Measurements from ENCODE around the gene NUCB2.
"Not testable (repeated sequence)": the region's sequence is repeated elsewhere in the genome, so short reads cannot be mapped to it uniquely, and the experiment has no call there.

Gene NUCB2

GRCh38 chr11:17276236-17277023, at the start of gene NUCB2:
Gene NUCB2, plus strand, starts transcription at chr11:17276739. Its CDS starts 18,585 bp downstream, at chr11:17295324.
- DNase-seq (ENCODE audit: low read depth), result peak; percentile 94

DNA sequence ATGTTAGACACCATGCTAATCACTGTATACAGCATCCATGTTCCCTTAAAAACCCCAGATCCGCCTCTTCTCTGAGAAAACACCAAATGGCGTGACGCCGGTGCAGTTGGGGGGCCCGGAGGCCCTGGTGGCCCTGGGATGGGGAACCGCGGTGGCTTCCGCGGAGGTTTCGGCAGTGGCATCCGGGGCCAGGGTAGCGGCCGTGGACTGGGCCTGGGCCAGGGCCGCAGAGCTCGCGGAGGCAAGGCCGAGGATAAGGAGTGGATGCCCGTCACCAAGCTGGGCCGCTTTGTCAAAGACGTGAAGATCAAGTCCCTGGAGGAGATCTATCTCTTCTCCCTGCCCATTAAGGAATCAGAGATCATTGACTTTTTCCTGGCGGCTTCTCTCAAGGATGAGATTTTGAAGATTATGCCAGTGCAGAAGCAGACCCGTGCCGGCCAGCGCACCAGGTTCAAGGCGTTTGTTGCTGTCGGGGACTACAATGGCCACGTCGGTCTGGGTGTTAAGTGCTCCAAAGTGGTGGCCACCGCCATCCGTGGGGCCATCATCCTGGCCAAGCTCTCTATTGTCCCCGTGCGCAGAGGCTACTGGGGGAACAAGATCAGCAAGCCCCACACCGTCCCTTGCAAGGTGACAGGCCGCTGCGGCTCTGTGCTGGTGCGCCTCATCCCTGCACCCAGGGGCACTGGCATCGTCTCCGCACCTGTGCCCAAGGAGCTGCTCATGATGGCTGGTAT, 48.2 kb upstream of the NUCB2 start:
- DNase-seq (ENCODE audit: low read depth), result not testable (repeated sequence)

DNA sequence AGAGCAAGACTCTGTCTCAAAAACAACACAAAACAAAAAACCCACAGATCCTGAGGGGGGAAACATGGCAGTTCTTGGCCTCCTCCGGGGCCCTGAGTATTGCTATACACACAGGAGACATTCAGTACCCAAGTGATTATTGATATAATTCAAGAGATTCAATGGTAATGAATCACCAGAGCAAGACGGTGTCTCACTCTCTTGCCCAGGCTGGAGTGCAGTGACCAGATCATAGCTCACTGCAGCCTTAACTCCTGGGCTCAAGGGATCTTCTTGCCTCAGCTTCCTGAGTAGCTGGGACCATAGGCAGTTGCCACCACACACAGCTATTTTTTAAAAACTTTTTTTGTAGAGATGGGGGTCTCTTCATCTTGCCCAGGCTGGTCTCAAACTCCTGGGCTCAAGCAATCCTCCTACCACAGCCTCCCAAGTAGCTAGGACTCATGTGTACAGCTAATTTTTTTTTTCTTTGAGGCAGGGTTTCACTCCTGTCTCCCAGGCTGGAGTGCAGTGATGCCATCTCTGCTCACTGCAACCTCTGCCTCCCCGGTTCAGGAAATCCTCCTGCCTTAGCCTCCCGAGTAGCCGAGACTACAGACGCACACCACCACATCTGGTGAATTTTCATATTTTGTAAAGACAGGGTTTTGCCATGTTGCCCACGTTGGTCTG, 46.9 kb upstream of the NUCB2 start:
- DNase-seq (ENCODE audit: low read depth), result no peak

GRCh38 chr11:17230867-17231851, 45.4 kb upstream of the NUCB2 start:
- DNase-seq (ENCODE audit: low read depth), result peak; percentile 14

GRCh38 chr11:17233101-17233500, 43.4 kb upstream of the NUCB2 start:
- DNase-seq (ENCODE audit: low read depth), result no peak

DNA sequence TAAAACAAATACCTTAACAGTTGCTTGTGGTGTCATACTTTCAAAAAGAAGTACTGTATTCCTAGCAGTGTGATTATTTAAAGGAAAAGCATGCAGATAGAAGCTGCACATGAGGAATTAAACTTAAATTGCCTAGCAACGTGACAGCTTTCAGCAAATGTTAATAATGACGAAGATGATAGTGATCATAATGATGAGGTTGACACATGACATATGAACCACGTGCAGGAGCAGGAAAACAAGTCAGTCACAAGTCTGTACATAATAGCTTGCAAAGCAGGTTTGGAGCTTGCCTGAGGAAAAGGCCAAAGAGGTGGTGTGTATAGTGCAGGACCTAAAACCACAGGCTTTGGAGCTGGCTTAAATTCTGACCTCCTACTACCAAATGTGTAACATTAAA, 38.2 kb upstream of the NUCB2 start:
- no peak for DNase-seq (ENCODE audit: low read depth)

- not testable (repeated sequence) for DNase-seq (ENCODE audit: low read depth)
These were observed 36.6 kb upstream of the NUCB2 start for GRCh38 chr11:17239927-17240326.

DNA sequence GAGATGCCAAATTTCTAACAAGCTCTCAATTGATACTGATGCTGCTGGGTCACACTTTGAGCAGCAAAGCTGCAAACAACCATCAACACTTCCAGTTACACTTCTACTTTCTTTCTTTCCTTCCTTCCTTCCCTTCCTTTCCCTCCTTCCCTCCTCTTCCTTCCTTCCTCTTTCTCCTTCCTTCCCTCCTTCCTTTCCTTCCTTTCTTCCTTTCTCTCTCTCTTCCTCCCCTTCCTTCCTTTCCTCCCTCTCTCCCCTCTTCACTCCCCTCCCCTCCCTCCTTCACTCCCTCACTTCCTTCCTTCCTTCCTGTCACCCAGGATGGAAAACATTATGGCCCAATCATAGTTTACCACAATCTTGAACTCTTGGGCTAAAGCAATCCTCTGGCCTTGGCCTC, 35.8 kb upstream of the NUCB2 start:
- no peak for DNase-seq (ENCODE audit: low read depth)

DNA sequence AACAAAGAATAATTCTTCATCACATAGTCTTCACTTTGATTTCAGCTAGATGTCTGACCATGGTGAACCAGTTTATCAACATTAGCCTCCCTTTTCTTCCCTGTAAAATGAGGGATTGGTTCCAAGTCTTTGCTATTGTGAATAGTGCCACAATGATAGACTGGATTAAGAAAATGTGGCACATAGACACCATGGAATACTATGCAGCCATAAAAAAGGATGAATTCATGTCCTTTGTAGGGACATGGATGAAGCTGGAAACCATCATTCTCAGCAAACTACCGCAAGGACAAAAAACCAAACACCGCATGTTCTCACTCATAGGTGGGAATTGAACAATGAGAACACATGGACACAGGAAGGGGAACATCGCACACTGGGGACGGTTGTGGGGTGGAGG, 33.6 kb upstream of the NUCB2 start:
- not testable (repeated sequence) for DNase-seq (ENCODE audit: low read depth)

DNA sequence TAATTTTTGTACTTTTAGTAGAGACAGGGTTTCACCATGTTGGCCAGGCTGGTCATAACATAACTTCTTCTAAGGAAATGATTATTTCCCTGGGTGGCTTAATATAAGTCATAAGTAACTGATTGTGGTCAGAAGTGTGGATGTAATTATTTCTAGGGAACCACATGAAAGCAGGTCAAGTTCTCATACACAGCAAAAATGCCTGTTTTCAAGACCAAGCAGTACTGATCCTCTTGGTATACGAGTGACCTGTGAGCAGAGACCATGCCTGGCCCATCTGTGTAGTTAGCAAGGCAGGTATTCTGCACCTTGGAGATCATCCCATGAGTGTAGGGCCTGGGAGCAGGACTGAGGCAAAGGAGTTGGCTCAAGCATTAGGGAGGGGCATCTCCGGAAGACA, 32.5 kb upstream of the NUCB2 start:
- DNase-seq (ENCODE audit: low read depth), result no peak

GRCh38 chr11:17250561-17251350, 25.8 kb upstream of the NUCB2 start:
- no peak for DNase-seq (ENCODE audit: low read depth)

DNA sequence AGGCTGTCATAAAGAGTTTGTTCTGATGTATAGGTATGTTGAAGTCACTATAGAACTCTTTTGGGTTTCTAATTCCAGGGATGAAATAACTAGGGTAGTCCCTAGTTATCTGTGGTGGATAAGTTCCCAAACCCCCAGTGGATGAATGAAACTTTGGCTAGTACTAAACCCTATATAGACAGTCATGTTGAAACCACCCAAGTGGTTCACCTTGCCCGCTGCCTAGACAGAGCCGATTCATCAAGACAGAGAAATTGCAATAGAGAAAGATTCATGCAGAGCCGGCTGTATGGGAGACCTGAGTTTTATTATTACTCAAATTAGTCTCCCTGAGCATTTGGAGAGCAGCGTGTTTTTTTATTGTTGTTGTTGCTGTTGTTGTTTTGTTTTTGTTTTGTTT, 23.8 kb upstream of the NUCB2 start:
- DNase-seq (ENCODE audit: low read depth), result no peak

DNA sequence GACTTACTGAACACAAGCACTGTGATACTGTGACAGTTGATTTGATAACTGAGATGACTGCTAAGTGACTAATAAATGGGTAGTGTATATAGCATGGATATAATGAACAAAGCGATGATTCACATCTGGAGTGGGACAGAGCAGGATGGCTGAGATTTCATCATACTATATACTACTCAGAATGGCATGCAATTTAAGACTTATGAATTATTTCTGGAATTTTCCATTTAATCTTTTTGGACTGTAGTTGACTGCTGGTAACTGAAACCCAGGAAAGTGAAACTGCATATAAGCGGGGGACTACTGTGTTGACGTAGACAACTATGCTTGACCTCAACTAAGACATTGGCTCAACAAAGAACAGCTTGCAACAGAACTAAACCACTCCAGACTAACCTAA, 20.0 kb upstream of the NUCB2 start:
- no peak for DNase-seq (ENCODE audit: low read depth)

GRCh38 chr11:17257196-17257595, 19.3 kb upstream of the NUCB2 start:
- DNase-seq (ENCODE audit: low read depth), result no peak

DNA sequence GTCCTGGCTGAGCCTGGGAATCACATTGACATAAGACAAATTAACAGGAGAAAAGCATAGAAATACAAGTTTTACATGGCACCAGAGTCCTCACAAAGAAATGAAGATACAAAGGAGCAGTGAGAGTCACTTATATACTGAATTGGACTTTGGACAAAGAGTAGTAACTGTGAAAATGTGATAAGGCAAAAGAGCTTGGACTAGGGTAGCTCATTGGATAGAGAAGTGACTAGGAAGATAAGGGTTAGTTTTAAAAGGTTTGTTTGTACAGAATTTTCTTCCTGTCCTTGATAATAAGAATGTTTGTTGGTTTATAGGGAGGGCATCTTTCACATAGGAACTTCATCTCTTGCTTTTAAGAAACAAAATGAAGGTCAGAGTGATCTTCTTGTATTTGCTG, 17.9 kb upstream of the NUCB2 start:
- DNase-seq (ENCODE audit: low read depth), result no peak

GRCh38 chr11:17259519-17259918, 17.0 kb upstream of the NUCB2 start:
- DNase-seq (ENCODE audit: low read depth), result no peak

DNA sequence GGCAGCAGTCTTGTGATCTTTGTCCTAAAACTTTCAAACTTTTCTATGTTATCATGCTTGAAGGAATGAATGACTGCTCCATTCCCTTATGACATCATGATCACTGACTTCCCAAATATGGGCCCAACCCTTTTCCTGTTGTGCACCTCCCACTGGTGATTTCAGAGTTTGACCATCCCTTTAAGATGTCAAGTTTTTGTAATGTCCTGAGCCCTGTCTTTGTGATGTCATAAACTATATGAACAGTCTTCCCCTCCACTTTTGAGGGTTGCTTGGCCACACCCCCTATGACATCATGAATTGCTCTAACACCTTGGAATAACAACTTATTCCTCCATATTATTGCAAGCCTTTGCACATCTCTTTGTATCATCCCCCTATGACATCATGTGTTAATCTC, 16.5 kb upstream of the NUCB2 start:
- no peak for DNase-seq (ENCODE audit: low read depth)

GRCh38 chr11:17263769-17264168, 12.8 kb upstream of the NUCB2 start:
- DNase-seq (ENCODE audit: low read depth), result no peak

GRCh38 chr11:17266781-17267180, 9.8 kb upstream of the NUCB2 start:
- no peak for DNase-seq (ENCODE audit: low read depth)

DNA sequence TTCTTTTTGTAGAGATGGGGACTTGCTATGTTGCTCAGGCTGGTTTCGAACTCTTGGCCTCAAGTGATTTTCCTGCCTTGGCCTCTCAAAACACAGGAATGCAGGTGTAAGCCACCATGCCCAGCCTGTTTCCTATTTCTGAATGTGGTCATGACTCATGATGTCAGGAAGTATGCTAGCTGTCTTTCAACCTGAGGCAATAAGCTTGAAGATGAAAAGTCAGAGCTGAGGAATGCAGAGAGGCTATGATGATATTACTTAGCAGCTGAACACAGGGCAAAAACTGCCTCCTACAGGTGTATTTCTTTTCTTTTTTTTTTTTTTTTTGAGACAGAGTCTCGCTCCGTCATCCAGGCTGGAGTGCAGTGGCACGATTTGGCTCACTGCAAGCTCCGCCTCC, 9.0 kb upstream of the NUCB2 start:
- no peak for DNase-seq (ENCODE audit: low read depth)

- not testable (repeated sequence) for DNase-seq (ENCODE audit: low read depth)
These were observed 8.0 kb upstream of the NUCB2 start for GRCh38 chr11:17268500-17268899.

All from activated gamma-delta T cell treated with anti-CD3 and anti-CD28 coated beads, Interleukin-2, amount 50 U/mL, for 16 hours (primary cell).